Fibroblast of the aortic adventitia (primary cell): ENCODE data around the gene NPTN. TPM values are rescaled to one million over a fixed set of nuclear protein-coding genes. Genes with fewer than 3 reads are reported as not detected.

ENCODE experiments used
- DNase-seq: peaks from one replicate; pipeline ENCODE4 v3.0.0-alpha.2; 2010; ENCODE audit warnings: low read depth
- H3K4me3 ChIP-seq: 2 replicates; pipeline ENCODE4 v1.5.1; 2011; ENCODE audit warnings: low read depth, mild to moderate bottlenecking, control low read depth, low read length, moderate library complexity
- total RNA-seq: library from RNA; depleted of rRNA; stranded (reverse); fragments of >200 nt; gene quantifications from 2 replicates; pipeline ENCODE4 v1.2.3, GENCODE V29; 2012; ENCODE audit warnings: low replicate concordance
- TF ChIP-seq, protein P1 (sequence below): IDR thresholded peaks from 2 replicates; pipeline ENCODE4 v1.5.1; 2011; ENCODE audit warnings: mild to moderate bottlenecking, low read length, control low read depth, inconsistent platforms; ENCODE audit not compliant: insufficient read depth

The NPTN gene
- total RNA-seq, 1 donor, result 72.6 TPM

DNA sequence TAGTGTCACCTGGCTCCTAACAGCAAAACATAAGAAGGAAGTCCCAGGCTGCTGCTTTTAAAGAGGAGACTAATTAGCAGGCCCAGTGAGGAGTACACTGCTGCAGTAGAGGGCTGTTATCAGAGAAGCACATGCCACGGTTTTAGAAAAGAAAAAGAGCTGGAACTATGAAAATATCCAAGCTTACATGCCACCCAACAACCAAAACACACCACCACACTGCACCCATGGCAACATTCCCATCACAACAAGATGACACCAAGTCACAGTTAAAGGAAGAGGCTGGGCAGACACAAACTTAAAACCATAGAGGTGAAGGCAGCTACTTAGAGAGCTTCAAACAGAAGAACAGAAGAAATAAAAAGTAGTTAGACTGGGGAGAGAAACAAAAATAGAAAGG is 37.0 kb downstream of the NPTN start:
- no peak overlapping the region for H3K4me3 ChIP-seq
- TF ChIP-seq, protein P1, sequence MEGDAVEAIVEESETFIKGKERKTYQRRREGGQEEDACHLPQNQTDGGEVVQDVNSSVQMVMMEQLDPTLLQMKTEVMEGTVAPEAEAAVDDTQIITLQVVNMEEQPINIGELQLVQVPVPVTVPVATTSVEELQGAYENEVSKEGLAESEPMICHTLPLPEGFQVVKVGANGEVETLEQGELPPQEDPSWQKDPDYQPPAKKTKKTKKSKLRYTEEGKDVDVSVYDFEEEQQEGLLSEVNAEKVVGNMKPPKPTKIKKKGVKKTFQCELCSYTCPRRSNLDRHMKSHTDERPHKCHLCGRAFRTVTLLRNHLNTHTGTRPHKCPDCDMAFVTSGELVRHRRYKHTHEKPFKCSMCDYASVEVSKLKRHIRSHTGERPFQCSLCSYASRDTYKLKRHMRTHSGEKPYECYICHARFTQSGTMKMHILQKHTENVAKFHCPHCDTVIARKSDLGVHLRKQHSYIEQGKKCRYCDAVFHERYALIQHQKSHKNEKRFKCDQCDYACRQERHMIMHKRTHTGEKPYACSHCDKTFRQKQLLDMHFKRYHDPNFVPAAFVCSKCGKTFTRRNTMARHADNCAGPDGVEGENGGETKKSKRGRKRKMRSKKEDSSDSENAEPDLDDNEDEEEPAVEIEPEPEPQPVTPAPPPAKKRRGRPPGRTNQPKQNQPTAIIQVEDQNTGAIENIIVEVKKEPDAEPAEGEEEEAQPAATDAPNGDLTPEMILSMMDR, result no peak
- DNase-seq, result no peak

DNA sequence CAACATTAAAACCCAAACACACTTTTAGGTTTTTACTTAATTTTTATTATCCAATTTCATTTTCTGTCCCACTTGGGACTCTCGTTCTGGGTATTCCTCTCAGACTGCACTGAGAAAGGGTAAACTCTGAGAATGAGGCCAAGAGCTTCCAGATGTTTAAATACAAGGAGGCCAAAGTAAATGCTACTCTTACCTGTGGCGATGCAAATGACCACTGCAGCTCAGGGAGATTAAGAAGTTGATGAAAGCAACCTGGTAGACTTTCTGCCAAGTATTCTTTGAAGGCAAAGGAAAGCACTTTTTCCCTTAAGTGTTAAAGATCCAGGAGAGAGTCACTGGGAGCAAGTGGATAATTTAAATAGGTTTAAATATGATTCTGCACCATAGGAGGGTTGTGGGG is 39.1 kb downstream of the NPTN start:
- no peak overlapping the region for H3K4me3 ChIP-seq
- TF ChIP-seq, protein P1, result no peak
- no peak for DNase-seq

DNA sequence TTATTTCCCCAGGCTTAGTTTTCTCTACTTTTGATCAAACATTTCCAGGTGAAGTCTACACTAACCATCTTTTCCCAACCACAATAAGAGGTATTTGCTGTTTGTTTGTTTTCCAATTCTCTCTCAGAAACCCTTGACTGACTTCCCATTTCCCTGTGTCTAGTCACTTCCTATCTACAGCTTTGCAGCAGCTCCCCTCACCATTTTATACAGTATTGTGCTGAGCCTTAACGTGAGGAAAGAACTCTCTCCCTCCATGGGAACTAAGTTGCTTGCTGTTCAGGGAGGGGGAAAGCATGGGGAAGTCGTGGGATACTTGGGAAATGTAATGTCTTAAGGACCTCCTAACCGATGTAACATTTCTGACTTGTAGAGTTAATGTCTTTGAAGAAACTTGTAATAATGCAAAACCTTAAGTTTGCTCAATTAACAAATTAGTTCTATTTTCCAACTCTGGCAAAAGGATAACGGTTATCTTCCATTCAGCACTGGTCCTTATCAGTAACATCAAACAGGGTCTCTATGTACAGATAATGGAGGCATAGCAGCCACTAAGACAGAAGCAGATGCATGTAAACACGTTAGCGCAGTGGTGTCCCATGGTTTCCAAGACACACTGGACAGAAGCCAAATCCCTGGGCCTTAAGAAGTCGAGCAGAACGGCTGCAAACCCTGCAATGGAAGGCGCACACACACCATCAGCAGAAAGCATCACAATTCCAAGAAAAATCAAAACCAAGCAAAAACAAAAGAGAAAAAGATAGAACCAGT is 39.7 kb downstream of the NPTN start:
- TF ChIP-seq, protein P1, result no peak
- no peak for DNase-seq
- no peak overlapping the region for H3K4me3 ChIP-seq

DNA sequence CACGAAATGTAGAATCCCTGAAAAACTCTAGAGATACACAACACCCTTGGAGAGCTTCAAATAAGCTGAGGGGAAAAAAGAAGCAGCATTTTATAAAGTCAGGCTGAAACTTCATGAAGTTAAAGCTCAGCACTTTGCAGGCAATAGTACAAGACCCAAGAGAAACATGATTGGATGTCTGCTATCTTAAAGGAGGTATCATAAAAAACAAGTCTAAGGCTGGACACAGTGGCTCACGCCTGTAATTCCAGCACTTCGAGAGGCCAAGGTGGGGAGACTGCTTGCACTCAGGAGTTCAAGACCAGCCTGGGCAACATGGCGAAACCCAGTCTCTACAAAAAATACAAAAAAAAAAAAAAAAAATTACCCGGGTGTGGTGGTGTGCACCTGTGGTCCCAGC is 42.9 kb downstream of the NPTN start:
- no peak overlapping the region for H3K4me3 ChIP-seq
- no peak for DNase-seq
- TF ChIP-seq, protein P1, result no peak

DNA sequence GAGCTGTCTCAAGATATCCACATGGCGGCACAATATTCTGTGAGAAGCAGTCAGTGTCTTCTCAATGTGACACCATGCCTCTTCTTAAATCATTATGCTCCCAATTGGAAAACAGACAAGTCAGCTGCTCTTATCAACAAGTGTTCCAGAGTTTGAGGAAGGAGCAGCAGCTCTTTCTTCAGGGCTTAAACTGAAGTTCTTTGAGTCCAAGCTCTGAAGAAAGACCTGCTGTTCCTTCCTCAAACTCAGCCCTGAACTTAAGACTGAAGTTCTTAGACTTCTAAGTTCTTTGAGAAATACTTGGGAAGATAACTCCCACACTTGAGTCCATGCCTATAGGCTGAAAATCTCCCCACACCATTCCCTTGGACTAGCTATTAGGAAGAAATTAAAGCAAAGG is 43.4 kb downstream of the NPTN start:
- no peak overlapping the region for H3K4me3 ChIP-seq
- DNase-seq, result no peak
- TF ChIP-seq, protein P1, result no peak

DNA sequence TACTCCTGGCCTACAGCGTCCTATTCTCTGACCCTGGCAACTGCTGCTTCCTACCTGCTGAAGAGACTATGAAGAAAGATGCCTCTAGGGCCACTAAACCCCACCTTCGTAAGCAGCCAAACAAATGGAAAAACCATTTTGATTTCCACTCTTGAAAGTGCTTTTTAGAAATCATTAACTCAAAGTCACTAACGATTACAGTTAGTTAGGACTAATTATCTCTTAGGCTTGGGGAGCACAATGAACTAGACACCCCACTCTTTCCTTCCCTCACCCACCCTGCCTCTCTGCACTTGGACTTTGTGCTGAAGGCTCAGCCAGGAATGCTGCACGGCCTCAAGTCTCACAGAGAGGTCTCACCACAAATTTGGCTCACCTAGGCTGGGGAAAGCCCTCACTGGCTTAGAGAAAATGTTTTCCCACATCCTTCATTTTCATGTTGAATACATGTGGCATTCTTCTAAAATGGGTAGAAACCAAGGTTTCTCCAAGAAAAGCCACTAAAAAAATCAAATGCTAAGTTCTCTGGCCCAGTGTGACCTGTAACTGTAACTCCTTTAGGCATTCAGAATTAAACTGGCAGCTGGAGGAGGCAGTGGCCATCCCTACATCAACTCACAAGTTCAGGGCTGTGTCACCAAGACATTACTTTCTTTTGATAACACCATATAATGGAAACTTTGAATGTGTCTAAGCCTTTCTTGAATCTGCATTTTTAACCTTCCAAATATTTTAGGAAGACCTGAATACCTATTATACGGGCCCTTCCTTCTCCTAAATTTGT is 47.1 kb downstream of the NPTN start:
- H3K4me3 ChIP-seq, result no peak overlapping the region
- no peak for DNase-seq
- TF ChIP-seq, protein P1, result no peak
